MCF 10A (cell line): ENCODE data around the gene PRPF40A. TPM values are rescaled to one million over a fixed set of nuclear protein-coding genes. Genes with fewer than 3 reads are reported as not detected.

Source experiments
- BruUV-seq: library from RNA; stranded (reverse); fragments of 400-500 nt; replicated peaks from 2 replicates; lab custom pipeline; 2021; lab: Mats Ljungman, UMichigan
- CTCF ChIA-PET: fragments of 300-600 bp; sonication (Branson Sonifier 250); formaldehyde crosslinking; extraction: SDS; loops from one replicate; lab custom pipeline; 2021; ENCODE audit warnings: antibody characterized with exemption, inconsistent platforms; lab: Yijun Ruan, JAX
- POLR2A ChIA-PET: fragments of 300-600, 350-650 bp; sonication (Branson Sonifier 250); formaldehyde crosslinking; extraction: SDS; loops from one replicate; lab custom pipeline; 2020; ENCODE audit warnings: antibody characterized with exemption, inconsistent platforms; lab: Yijun Ruan, JAX
- DNase-seq: peaks from one replicate; pipeline ENCODE4 v3.0.0-alpha.2; 2018; ENCODE audit not compliant: unreplicated experiment
- H3K27ac Mint-ChIP-seq: one replicate; pipeline ENCODE4 v1.8.0; 2022; ENCODE audit warnings: mild to moderate bottlenecking, low read depth, mixed read lengths; ENCODE audit not compliant: unreplicated experiment
- H3K27me3 Mint-ChIP-seq: one replicate; pipeline ENCODE4 v1.8.0; 2022; ENCODE audit warnings: mixed read lengths; ENCODE audit not compliant: insufficient read depth, unreplicated experiment
- H3K36me3 Mint-ChIP-seq: one replicate; pipeline ENCODE4 v1.8.0; 2022; ENCODE audit warnings: mild to moderate bottlenecking, moderate library complexity, mixed read lengths; ENCODE audit not compliant: insufficient read depth, unreplicated experiment
- H3K4me1 Mint-ChIP-seq: one replicate; pipeline ENCODE4 v1.8.0; 2022; ENCODE audit warnings: mixed read lengths; ENCODE audit not compliant: insufficient read depth, unreplicated experiment
- H3K4me3 Mint-ChIP-seq: one replicate; pipeline ENCODE4 v1.8.0; 2022; ENCODE audit warnings: mild to moderate bottlenecking, moderate library complexity, mixed read lengths; ENCODE audit not compliant: unreplicated experiment
- H3K9me3 Mint-ChIP-seq: one replicate; pipeline ENCODE4 v1.8.0; 2022; ENCODE audit warnings: mixed read lengths; ENCODE audit not compliant: unreplicated experiment
- CTCF ChIP-seq: fragments of 200-600 bp; IDR thresholded peaks from one replicate; pipeline ENCODE4 v1.8.0; 2022; ENCODE audit warnings: antibody characterized with exemption, mild to moderate bottlenecking; ENCODE audit not compliant: unreplicated experiment
- intact Hi-C: fragments of 100-400 bp; cut with micrococcal nuclease; formaldehyde crosslinking; loops from 2 replicates; pipeline ENCODE4 v1.14.1; 2022
- total RNA-seq: library from RNA; stranded (reverse); gene quantifications from 2 replicates; pipeline ENCODE4 v1.2.3, GENCODE V29; 2022

Gene PRPF40A
- total RNA-seq, 1 experiment from 2014 or later = 140 TPM

- no peak for TF ChIP-seq CTCF
- H3K36me3 Mint-ChIP-seq = peaks cover 42% of the 10 kb centered on the region
- H3K4me1 Mint-ChIP-seq = no peaks in the 10 kb centered on the region
- H3K27ac Mint-ChIP-seq = no peak overlapping the region
- H3K4me3 Mint-ChIP-seq = no peak overlapping the region
- CTCF ChIA-PET = interaction anchor here (0.6 to 8.6 kb wide), 5 partner anchors 192 to 460 kb away, joined by 3 to 99 read pairs (median 3); partner anchors contain the start of gene STAM2
- no TSS peak for BruUV-seq
- no peaks in the 10 kb centered on the region for H3K27me3 Mint-ChIP-seq
- DNase-seq = no peak
- POLR2A ChIA-PET = interaction anchor here (2.2 kb wide), 1 partner anchor 455 kb away, joined by 8 read pairs; the partner anchor contains the start of gene STAM2
- no peaks in the 10 kb centered on the region for H3K9me3 Mint-ChIP-seq
- intact Hi-C loops = no loop called here
Measured at GRCh38 chr2:152630466-152630865, 86.8 kb downstream of the PRPF40A start.

- Mint-ChIP-seq H3K9me3 (no peaks in the 10 kb centered on the region), H3K4me1 (no peaks in the 10 kb centered on the region), H3K4me3 (no peak overlapping the region), H3K27me3 (no peaks in the 10 kb centered on the region), H3K36me3 (peaks cover 49% of the 10 kb centered on the region), H3K27ac (no peak overlapping the region)
- CTCF ChIA-PET = interaction anchor here (1.3 to 8.6 kb wide), 3 partner anchors 13 to 454 kb away, joined by 3 to 99 read pairs (median 4); partner anchors contain the start of gene STAM2
- DNase-seq = no peak
- BruUV-seq = no TSS peak
- POLR2A ChIA-PET = no interaction called here
- intact Hi-C loops = no loop called here
- no peak for TF ChIP-seq CTCF
Measured at GRCh38 chr2:152629202-152629601, 88.1 kb downstream of the PRPF40A start.

GRCh38 chr2:152627351-152627957 lies 89.8 kb downstream of the PRPF40A start:
- POLR2A ChIA-PET = no interaction called here
- Mint-ChIP-seq H3K27me3 (no peaks in the 10 kb centered on the region), H3K4me3 (no peak overlapping the region), H3K4me1 (no peaks in the 10 kb centered on the region), H3K36me3 (peaks cover 40% of the 10 kb centered on the region), H3K9me3 (no peaks in the 10 kb centered on the region), H3K27ac (no peak overlapping the region)
- CTCF ChIA-PET = interaction anchor here (0.6 to 3.2 kb wide), 23 partner anchors 8 to 1388 kb away, joined by 3 to 20 read pairs (median 4); partner anchors contain the start of gene STAM2
- intact Hi-C loops = loop anchor here (1.0 to 2.0 kb wide), 3 partner anchors 159 to 451 kb away; no protein-coding TSS in a partner anchor
- no TSS peak for BruUV-seq
- TF ChIP-seq CTCF = peak; percentile 52
- peak; percentile 39 for DNase-seq

GRCh38 chr2:152626911-152627339 lies 90.3 kb downstream of the PRPF40A start:
- Mint-ChIP-seq H3K4me1 (no peaks in the 10 kb centered on the region), H3K36me3 (peaks cover 40% of the 10 kb centered on the region), H3K9me3 (no peaks in the 10 kb centered on the region), H3K27me3 (no peaks in the 10 kb centered on the region), H3K27ac (peak overlapping the region; percentile 49), H3K4me3 (no peak overlapping the region)
- BruUV-seq = no TSS peak
- no peak for DNase-seq
- CTCF ChIA-PET = interaction anchor here (0.8 to 3.2 kb wide), 12 partner anchors 9 to 451 kb away, joined by 3 to 20 read pairs (median 6); partner anchors contain the start of gene STAM2
- intact Hi-C loops = loop anchor here (1.0 to 2.0 kb wide), 3 partner anchors 158 to 450 kb away; no protein-coding TSS in a partner anchor
- TF ChIP-seq CTCF = no peak
- POLR2A ChIA-PET = interaction anchor here (0.8 kb wide), 1 partner anchor 434 kb away, joined by 6 read pairs; no protein-coding TSS in a partner anchor
